Neural crest cell (in vitro differentiated cells): ENCODE data around the gene CNTNAP2. TPM values are rescaled to one million over a fixed set of nuclear protein-coding genes. Genes with fewer than 3 reads are reported as not detected.

ENCODE experiments used
- DNase-seq: peaks from one replicate; pipeline ENCODE4 v3.0.0; 2021; ENCODE audit warnings: low read depth, mixed read lengths, low spot score
- H3K27ac Mint-ChIP-seq: one replicate; pipeline ENCODE4 v1.8.0; 2021; ENCODE audit warnings: mild to moderate bottlenecking, mixed read lengths; ENCODE audit not compliant: unreplicated experiment
- H3K27me3 Mint-ChIP-seq: 2 replicates; pipeline ENCODE4 v1.8.0; 2021; ENCODE audit warnings: low read depth, mild to moderate bottlenecking, mixed read lengths
- H3K36me3 Mint-ChIP-seq: 2 replicates; pipeline ENCODE4 v1.8.0; 2021; ENCODE audit warnings: low read depth, mild to moderate bottlenecking, mixed read lengths
- H3K4me1 Mint-ChIP-seq: 2 replicates; pipeline ENCODE4 v1.8.0; 2021; ENCODE audit warnings: mixed read lengths
- H3K4me3 Mint-ChIP-seq: one replicate; pipeline ENCODE4 v1.8.0; 2021; ENCODE audit warnings: mild to moderate bottlenecking, mixed read lengths
- H3K9me3 Mint-ChIP-seq: 2 replicates; pipeline ENCODE4 v1.8.0; 2021; ENCODE audit warnings: mixed read lengths
- total RNA-seq: library from RNA; stranded (reverse); gene quantifications from 2 replicates; pipeline ENCODE4 v1.2.1, GENCODE V29; 2021
- TF ChIP-seq, protein P1 (sequence below): fragments of 200-600 bp; sonication (generic); conservative IDR thresholded peaks from 2 replicates; pipeline ENCODE4 v1.5.0; 2021; ENCODE audit warnings: antibody characterized with exemption, mild to moderate bottlenecking

CNTNAP2 gene
- total RNA-seq, 1 donor from 2014 or later = 12.9 TPM

DNA sequence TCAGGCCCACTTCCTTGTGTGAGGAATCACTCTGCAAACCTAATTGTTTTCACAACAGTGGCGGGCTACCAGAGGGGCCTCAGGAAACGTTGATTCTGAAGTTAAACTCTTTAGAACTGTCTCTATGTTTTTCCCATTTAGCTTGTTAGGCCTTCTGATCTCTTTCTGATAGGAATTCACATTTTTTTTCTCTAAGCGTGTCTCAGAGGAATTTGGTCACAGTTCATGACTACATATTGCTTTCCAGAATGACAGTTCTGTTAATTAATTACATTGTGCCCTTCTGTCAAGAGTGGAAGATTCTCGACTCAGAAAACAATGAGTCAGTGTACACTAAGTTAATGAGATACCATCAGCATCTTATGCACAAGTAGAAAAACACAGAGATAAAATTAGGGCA is 2004.8 kb downstream of the CNTNAP2 start:
- Mint-ChIP-seq H3K4me1 (peaks cover 3% of the 10 kb centered on the region), H3K27ac (no peak overlapping the region), H3K27me3 (no peaks in the 10 kb centered on the region), H3K9me3 (peaks cover 3% of the 10 kb centered on the region), H3K4me3 (no peak overlapping the region), H3K36me3 (peaks cover 2% of the 10 kb centered on the region)
- TF ChIP-seq, protein P1, sequence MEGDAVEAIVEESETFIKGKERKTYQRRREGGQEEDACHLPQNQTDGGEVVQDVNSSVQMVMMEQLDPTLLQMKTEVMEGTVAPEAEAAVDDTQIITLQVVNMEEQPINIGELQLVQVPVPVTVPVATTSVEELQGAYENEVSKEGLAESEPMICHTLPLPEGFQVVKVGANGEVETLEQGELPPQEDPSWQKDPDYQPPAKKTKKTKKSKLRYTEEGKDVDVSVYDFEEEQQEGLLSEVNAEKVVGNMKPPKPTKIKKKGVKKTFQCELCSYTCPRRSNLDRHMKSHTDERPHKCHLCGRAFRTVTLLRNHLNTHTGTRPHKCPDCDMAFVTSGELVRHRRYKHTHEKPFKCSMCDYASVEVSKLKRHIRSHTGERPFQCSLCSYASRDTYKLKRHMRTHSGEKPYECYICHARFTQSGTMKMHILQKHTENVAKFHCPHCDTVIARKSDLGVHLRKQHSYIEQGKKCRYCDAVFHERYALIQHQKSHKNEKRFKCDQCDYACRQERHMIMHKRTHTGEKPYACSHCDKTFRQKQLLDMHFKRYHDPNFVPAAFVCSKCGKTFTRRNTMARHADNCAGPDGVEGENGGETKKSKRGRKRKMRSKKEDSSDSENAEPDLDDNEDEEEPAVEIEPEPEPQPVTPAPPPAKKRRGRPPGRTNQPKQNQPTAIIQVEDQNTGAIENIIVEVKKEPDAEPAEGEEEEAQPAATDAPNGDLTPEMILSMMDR = no peak
- DNase-seq = no peak

DNA sequence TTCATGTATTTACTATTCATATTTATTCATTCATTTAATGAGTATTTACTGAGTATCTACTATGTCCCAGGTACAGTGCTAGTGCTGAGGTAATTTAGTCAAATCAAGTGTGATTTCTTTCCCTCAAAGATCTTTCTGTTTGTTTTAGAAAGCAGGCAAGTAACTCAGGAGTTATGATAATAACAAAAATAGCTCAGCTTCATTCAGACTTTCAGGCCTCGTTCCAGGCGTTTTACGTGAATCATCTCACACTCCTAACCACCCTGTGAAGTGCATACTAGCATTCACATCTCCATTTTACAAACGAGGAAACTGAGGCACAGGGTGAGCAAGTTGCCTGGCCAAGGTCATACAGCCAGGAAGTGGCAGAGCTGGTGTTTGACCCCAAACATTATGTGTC is 2005.2 kb downstream of the CNTNAP2 start:
- Mint-ChIP-seq H3K36me3 (peaks cover 2% of the 10 kb centered on the region), H3K4me3 (no peak overlapping the region)

DNA sequence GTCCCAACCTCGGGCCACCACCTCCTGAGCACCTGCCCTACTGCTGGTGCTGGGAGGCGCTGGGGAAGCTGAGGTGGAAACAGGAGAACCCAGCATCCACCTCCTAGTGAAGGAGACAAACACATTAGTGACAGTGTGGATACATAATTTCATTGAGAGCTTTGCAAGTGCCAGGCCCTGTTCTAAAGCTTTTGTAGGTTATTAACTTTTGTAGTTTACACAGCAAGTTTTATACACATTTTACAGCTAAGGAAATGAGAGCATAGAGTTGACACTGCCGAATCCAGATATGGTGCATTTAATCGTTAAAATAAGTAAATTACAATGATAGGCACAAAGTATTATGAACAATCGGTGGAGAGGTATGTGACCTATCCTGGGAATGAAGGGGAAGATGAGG is 2007.9 kb downstream of the CNTNAP2 start:
- TF ChIP-seq, protein P1 = no peak
- Mint-ChIP-seq H3K36me3 (peaks cover 2% of the 10 kb centered on the region), H3K27me3 (no peaks in the 10 kb centered on the region), H3K27ac (no peak overlapping the region), H3K4me1 (peaks cover 3% of the 10 kb centered on the region), H3K9me3 (no peaks in the 10 kb centered on the region), H3K4me3 (no peak overlapping the region)
- DNase-seq = no peak

More for the DNA sequence above, 2005.2 kb downstream of the CNTNAP2 start:
- Mint-ChIP-seq H3K9me3 (peaks cover 3% of the 10 kb centered on the region), H3K4me1 (peaks cover 3% of the 10 kb centered on the region), H3K27ac (no peak overlapping the region), H3K27me3 (no peaks in the 10 kb centered on the region)
- TF ChIP-seq, protein P1 = no peak
- no peak for DNase-seq

DNA sequence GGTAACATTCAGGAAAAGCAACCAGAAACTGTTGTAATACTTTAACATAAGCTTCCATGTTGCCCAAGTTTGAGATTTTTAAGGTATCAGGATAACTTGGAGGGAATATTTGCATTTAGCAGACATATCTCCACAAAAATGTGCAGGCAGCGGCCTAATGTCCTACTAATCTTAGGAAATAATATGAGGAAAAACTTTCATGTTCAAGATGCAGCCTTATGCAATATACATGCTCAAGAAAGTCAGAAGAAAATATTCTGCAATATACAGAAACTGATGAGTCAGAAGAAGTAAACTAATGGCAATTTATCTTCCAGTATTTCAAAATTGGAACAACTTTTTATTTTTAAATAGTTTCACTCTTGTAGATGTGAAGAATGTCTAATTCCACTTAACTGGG is 2010.8 kb downstream of the CNTNAP2 start:
- peaks cover 2% of the 10 kb centered on the region for H3K36me3 Mint-ChIP-seq
- no peak overlapping the region for H3K27ac Mint-ChIP-seq
- no peaks in the 10 kb centered on the region for H3K9me3 Mint-ChIP-seq
- no peaks in the 10 kb centered on the region for H3K4me1 Mint-ChIP-seq
- no peaks in the 10 kb centered on the region for H3K27me3 Mint-ChIP-seq
- TF ChIP-seq, protein P1 = no peak
- H3K4me3 Mint-ChIP-seq = no peak overlapping the region
- DNase-seq = no peak

DNA sequence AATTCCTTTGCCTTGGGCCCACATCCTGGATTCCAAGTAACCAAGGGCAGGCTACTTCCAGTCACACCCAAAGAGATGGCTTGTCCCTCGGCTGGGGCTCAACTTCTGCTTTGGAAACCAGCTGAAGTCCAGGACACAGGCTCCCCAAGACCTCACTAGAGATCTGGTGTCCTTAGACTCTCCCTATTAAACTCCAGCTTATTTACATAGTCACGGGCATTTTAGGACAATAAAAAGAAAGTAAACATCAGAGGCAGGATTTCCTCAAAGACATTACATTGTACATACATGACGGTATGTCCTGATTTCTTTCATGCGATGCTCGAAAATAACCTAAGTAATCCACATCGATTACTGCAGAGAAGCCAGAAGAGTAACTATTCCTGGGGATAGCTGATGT is 2012.4 kb downstream of the CNTNAP2 start:
- Mint-ChIP-seq H3K27ac (no peak overlapping the region), H3K4me1 (no peaks in the 10 kb centered on the region), H3K27me3 (no peaks in the 10 kb centered on the region), H3K9me3 (no peaks in the 10 kb centered on the region), H3K4me3 (no peak overlapping the region), H3K36me3 (no peaks in the 10 kb centered on the region)
- TF ChIP-seq, protein P1 = no peak
- DNase-seq = no peak

DNA sequence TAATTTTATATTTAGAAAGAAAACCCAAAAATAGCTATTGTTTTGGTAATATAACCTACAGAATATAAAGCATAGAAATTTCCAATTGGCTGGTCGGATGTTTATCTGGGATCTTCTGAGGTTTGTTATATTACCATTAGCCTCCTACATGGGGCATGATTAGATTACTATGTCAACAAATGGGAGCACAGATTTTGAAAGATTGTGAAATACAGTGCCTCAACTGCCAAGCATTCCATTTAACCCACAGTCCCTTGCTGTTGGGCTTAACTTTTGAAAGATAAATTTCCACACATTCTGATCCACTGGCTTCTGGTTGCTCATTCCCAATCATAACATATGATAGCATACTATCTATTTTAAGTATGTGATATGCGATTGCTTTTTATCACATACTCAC is 2018.5 kb downstream of the CNTNAP2 start:
- TF ChIP-seq, protein P1 = no peak
- H3K4me3 Mint-ChIP-seq = no peak overlapping the region
- DNase-seq = no peak
- H3K4me1 Mint-ChIP-seq = no peaks in the 10 kb centered on the region
- H3K27me3 Mint-ChIP-seq = no peaks in the 10 kb centered on the region
- H3K36me3 Mint-ChIP-seq = no peaks in the 10 kb centered on the region
- H3K9me3 Mint-ChIP-seq = peaks cover 3% of the 10 kb centered on the region
- H3K27ac Mint-ChIP-seq = no peak overlapping the region
